HS-27A (cell line): ENCODE results near the gene SNUPN.
A peak's percentile ranks its signal among the peaks of the same experiment; 100 is the strongest.
"Not testable (repeated sequence)": the region's sequence is repeated elsewhere in the genome, so short reads cannot be mapped to it uniquely, and the experiment has no call there.

ENCODE experiments used
- DNase-seq: peaks from one replicate; pipeline ENCODE4 v3.0.0-alpha.2; 2012; ENCODE audit warnings: low read depth, missing footprints

SNUPN gene

GRCh38 chr15:75637245-75638009 lies 11.9 kb upstream of the SNUPN start:
- DNase-seq, result no peak

DNA sequence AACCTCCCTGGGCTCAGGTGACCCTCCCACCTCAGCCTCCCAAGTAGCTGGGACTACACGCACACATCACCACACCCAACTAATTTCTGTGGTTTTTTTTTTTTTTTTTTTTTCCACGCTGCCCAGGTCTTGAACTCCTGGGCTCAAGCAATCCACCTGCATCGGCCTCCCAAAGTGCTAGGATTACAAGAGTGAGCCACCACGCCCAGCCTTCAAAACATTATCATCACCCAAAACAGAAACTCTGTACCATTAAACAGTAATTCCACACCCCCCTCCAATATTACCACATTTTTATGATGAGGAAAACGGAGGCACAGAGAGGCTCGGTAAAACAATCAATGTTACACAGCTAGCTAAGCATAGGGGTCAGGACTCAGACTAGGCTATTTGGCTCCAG lies 10.5 kb upstream of the SNUPN start:
- no peak for DNase-seq

DNA sequence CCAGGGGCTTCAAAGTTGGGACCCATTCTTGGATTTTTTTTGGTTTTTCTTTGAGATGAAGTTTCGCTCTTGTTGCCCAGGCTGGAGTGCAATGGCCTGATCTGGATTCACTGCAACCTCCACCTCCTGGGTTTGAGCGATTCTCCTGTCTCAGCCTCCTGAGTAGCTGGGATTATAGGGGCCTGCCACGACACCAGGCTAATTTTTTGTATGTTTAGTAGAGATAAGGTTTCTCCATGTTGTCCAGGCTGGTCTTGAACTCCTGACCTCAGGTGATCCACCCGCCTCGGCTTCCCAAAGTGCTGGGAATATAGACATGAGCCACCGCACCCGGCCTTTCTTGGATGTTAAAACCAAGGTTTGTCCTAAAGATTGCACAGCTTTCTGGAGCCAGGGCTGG lies 8.4 kb upstream of the SNUPN start:
- not testable (repeated sequence) for DNase-seq

DNA sequence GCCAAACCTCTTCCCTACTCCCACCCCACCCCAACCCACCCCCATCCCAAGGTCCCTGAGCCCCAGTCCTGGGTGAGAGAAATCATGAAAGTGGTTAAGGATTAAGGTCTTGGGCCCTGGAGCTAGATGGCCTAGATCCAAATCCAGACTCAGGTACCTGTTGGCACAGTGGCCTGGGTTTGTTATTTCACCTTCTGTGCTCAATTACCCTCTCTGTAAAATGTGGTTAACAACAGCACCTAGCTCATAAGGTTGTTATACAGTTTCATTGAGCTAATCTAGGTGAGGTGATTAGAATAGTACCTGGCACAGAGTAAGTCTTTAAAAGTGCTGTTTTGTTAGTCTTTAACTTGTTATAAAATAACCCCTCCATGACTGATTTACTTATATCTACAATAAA lies 6.4 kb upstream of the SNUPN start:
- no peak for DNase-seq

GRCh38 chr15:75622505-75622904 lies 3.0 kb downstream of the SNUPN start:
- no peak for DNase-seq

- peak; percentile 54 for DNase-seq
Measured at GRCh38 chr15:75620841-75621391, 4.6 kb downstream of the SNUPN start.

- DNase-seq, result no peak
Measured at GRCh38 chr15:75620058-75620820, 5.3 kb downstream of the SNUPN start.

GRCh38 chr15:75616766-75617165 lies 8.8 kb downstream of the SNUPN start:
- no peak for DNase-seq

- DNase-seq, result no peak
Measured at GRCh38 chr15:75606711-75607699, 18.5 kb downstream of the SNUPN start.

GRCh38 chr15:75606026-75606425 lies 19.5 kb downstream of the SNUPN start:
- no peak for DNase-seq

GRCh38 chr15:75599401-75599800 lies 26.1 kb downstream of the SNUPN start:
- no peak for DNase-seq

DNA sequence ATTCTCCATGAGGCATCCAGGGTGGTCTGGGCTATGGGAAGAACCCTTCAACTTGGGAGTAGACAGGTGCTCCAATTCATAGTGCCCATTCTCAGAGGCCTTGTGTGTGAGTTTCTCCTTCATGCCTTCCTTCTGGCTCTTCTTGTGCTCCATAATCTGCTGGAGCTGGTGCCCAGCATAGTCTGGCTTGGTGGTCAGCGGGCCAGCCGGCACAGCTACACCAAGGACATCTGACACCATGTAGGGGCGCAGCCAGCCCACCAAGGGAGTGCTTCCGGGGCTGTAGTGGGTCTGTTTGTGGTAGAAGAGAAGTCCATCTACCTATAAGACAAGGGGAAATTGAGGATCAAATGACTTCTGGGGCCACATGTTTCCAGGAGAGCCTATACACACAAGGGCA lies 27.2 kb downstream of the SNUPN start:
- no peak for DNase-seq

DNA sequence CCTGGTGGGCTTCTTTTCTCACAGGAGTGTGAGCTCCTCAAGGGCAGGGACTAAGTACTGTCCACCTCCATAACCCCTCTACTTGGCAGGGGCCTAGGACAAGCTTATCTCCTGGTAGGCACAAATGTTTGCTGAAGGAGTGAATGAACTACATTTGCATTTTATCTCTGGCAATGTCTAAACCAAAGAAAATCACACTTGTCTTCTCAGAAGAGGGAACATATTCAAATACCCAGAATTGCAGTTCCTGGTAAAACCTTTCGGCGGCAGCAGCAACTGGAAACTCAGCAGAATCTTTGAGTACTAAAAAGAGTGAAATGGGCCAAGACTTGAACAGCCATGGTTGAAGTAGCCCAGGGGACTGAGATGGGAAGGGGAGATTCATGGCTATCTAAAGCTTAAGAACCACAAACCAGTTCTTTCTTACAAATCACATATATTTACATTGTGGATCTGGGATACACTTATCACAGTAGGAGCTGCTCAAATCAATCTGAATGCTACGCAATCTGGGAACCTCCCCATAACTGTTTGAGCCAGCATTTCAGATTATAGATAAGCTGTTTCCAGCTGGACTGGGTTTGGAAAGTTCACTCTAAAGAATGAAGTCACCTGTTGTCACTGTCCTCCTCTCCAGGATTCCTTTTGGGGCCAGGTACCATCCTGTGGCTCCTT lies 27.7 kb downstream of the SNUPN start:
- no peak for DNase-seq

- DNase-seq, result no peak
Measured at GRCh38 chr15:75596703-75597345, 28.7 kb downstream of the SNUPN start.

GRCh38 chr15:75594276-75594675 lies 31.2 kb downstream of the SNUPN start:
- no peak for DNase-seq

DNA sequence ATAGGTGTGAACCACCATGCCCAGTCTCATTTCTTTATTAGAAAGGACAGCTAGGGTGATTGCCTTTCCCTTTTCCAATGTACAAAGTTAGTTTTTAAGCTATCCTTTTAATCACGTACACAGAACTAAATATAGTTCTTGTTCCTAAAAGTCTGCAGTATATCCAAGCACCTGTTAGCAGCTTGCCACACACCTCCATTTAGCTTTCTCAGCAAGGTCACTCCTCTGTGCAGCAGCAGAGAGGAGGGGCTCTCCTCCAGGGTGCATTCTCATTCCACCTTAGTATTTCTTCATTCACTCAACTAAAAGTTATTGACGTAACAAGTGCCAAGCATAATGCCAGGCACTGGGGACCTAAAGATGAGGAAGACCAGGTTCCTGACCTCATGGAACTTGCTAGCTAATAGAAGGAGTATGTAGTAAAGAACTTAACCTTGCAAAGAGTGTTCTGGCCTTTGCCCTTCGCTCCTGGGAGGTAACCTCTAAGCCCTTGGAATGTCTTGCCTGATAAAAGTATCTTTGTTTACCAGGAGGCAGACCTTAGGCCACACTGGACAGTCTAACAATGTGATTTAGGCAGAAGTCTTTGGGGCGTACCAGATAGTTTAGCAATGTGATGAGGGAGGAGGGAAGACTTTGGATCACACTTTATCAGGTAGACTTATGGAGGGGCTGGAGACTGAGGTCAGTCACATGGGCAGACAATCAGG lies 33.7 kb downstream of the SNUPN start:
- no peak for DNase-seq

- DNase-seq, result no peak
Measured at GRCh38 chr15:75590239-75590638, 35.3 kb downstream of the SNUPN start.

DNA sequence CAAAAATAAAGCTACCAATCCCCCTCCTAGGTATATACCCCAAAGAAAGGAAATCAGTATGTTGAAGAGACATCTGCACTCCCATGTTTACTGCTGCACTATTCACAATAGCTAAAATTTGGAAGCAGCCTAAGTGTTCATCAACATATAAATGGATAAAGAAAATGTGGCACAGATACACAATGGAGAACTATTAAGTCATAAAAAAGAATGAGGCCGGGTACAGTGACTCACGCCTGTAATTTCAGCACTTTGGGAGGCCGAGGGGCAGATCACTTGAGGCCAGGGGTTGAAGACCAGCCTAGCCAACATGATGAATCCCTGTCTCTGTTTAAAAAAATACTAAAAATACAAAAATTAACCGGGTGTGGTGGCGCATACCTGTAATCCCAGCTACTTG lies 36.5 kb downstream of the SNUPN start:
- no peak for DNase-seq

DNA sequence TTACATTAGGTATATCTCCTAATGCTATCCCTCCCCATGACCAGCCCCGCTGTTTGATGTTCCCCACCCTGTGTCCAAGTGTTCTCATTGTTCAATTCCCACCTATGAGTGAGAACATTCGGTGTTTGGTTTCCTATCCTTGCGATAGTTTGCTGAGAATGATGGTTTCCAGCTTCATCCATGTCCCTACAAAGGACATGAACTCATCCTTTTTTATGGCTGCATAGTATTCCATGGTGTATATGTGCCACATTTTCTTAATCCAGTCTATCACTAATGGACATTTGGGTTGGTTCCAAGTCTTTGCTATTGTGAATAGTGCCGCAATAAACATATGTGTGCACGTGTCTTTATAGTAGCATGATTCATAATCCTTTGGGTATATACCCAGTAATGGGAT lies 39.1 kb downstream of the SNUPN start:
- DNase-seq, result not testable (repeated sequence)

DNA sequence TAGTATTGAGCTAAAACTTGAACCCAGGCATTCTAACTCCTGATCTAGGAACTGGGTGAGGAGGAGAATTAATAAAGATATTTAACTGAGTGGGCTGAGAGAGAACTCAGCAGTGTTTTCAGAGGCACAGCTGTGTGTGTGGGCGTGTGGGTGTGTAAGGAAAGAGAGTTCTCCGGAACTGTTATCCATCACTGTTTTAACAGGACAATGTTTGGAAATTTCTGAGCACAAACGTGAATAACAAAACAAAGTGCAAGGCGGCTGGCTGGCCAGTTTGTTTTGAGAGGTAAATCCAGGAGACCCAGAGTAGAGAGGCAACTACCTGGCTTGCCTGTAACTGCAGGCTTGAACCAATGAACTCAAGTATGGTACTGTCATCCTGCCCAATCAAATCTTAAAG lies 41.4 kb downstream of the SNUPN start:
- no peak for DNase-seq
